ENCODE results near the gene UBAC2.

- TF ChIP-seq PATZ1 (CRISPR knock-in tag; IDR thresholded peaks at IDR 0.05; ENCODE audit: borderline replicate concordance): no peak
- no peak for TF ChIP-seq ZC3H10 (CRISPR knock-in tag; IDR thresholded peaks at IDR 0.05)
- TF ChIP-seq ZFP3 (CRISPR knock-in tag; IDR thresholded peaks at IDR 0.05): no peak
Observed at GRCh38 chr13:99254830-99255229, 54.2 kb downstream of the UBAC2 start.
